ENCODE measurements around the gene ITPR1. TPM values are rescaled to one million over a fixed set of nuclear protein-coding genes. Genes with fewer than 3 reads are reported as not detected.

Gene ITPR1
- total and polyA plus RNA-seq, 4 donors: 9.3 to 43.7 (median 20.9) TPM

GRCh38 chr3:4515916-4516579, 22.9 kb downstream of the ITPR1 start:
- Histone ChIP-seq H3K4me1 (ENCODE audit: control insufficient read depth, insufficient read depth, low read length) (no peaks in the 10 kb centered on the region), H3K4me3 (ENCODE audit: low read depth, low read length) (no peak overlapping the region), H3K36me3 (ENCODE audit: control insufficient read depth, insufficient read depth, low read length) (no peaks in the 10 kb centered on the region), H3K27ac (ENCODE audit: low read depth, low read length) (no peak overlapping the region), H3K9me3 (ENCODE audit: control insufficient read depth, insufficient read depth, low read length) (no peaks in the 10 kb centered on the region), H3K27me3 (ENCODE audit: control insufficient read depth, insufficient read depth, low read length) (no peaks in the 10 kb centered on the region)
- WGBS (ENCODE audit: insufficient coverage): 59% methylated on average over 4 of the region's 7 CpGs
- DNase-seq (ENCODE audit: low read depth in 4 of 6, low spot score in 6 of 6): peak in 2 of 6 donors; percentile 32 to 50

- Histone ChIP-seq H3K36me3 (ENCODE audit: control insufficient read depth, insufficient read depth, low read length) (no peaks in the 10 kb centered on the region), H3K27ac (ENCODE audit: low read depth, low read length) (no peak overlapping the region), H3K27me3 (ENCODE audit: control insufficient read depth, insufficient read depth, low read length) (no peaks in the 10 kb centered on the region), H3K9me3 (ENCODE audit: control insufficient read depth, insufficient read depth, low read length) (no peaks in the 10 kb centered on the region), H3K4me1 (ENCODE audit: control insufficient read depth, insufficient read depth, low read length) (no peaks in the 10 kb centered on the region), H3K4me3 (ENCODE audit: low read depth, low read length) (no peak overlapping the region)
- no peak for DNase-seq (ENCODE audit: low read depth in 4 of 6, low spot score in 6 of 6)
- 43% methylated on average over 1 of the region's 5 CpGs for WGBS (ENCODE audit: insufficient coverage)
These were observed 23.9 kb downstream of the ITPR1 start for GRCh38 chr3:4517093-4517492.

GRCh38 chr3:4517643-4518311, 24.6 kb downstream of the ITPR1 start:
- WGBS (ENCODE audit: insufficient coverage): 0% methylated on average over 1 of the region's 3 CpGs
- no peaks in the 10 kb centered on the region for H3K4me1 ChIP-seq (ENCODE audit: control insufficient read depth, insufficient read depth, low read length)
- no peak for DNase-seq (ENCODE audit: low read depth in 4 of 6, low spot score in 6 of 6)
- H3K4me3 ChIP-seq (ENCODE audit: low read depth, low read length): no peak overlapping the region
- no peaks in the 10 kb centered on the region for H3K9me3 ChIP-seq (ENCODE audit: control insufficient read depth, insufficient read depth, low read length)
- H3K27ac ChIP-seq (ENCODE audit: low read depth, low read length): no peak overlapping the region
- no peaks in the 10 kb centered on the region for H3K27me3 ChIP-seq (ENCODE audit: control insufficient read depth, insufficient read depth, low read length)
- H3K36me3 ChIP-seq (ENCODE audit: control insufficient read depth, insufficient read depth, low read length): no peaks in the 10 kb centered on the region

GRCh38 chr3:4520033-4520816, 27.1 kb downstream of the ITPR1 start:
- no peaks in the 10 kb centered on the region for H3K27me3 ChIP-seq (ENCODE audit: control insufficient read depth, insufficient read depth, low read length)
- H3K4me1 ChIP-seq (ENCODE audit: control insufficient read depth, insufficient read depth, low read length): no peaks in the 10 kb centered on the region
- no peaks in the 10 kb centered on the region for H3K9me3 ChIP-seq (ENCODE audit: control insufficient read depth, insufficient read depth, low read length)
- WGBS (ENCODE audit: insufficient coverage): 90% methylated on average over 3 of the region's 5 CpGs
- DNase-seq (ENCODE audit: low read depth in 4 of 6, low spot score in 6 of 6): no peak
- no peaks in the 10 kb centered on the region for H3K36me3 ChIP-seq (ENCODE audit: control insufficient read depth, insufficient read depth, low read length)
- no peak overlapping the region for H3K4me3 ChIP-seq (ENCODE audit: low read depth, low read length)
- no peak overlapping the region for H3K27ac ChIP-seq (ENCODE audit: low read depth, low read length)

GRCh38 chr3:4522947-4523346, 29.8 kb downstream of the ITPR1 start:
- 100% methylated on average over 3 of the region's 7 CpGs for WGBS (ENCODE audit: insufficient coverage)
- no peak overlapping the region for H3K27ac ChIP-seq (ENCODE audit: low read depth, low read length)
- DNase-seq (ENCODE audit: low read depth in 4 of 6, low spot score in 6 of 6): no peak
- no peaks in the 10 kb centered on the region for H3K4me1 ChIP-seq (ENCODE audit: control insufficient read depth, insufficient read depth, low read length)
- no peak overlapping the region for H3K4me3 ChIP-seq (ENCODE audit: low read depth, low read length)
- no peaks in the 10 kb centered on the region for H3K9me3 ChIP-seq (ENCODE audit: control insufficient read depth, insufficient read depth, low read length)
- H3K36me3 ChIP-seq (ENCODE audit: control insufficient read depth, insufficient read depth, low read length): no peaks in the 10 kb centered on the region
- H3K27me3 ChIP-seq (ENCODE audit: control insufficient read depth, insufficient read depth, low read length): no peaks in the 10 kb centered on the region

- Histone ChIP-seq H3K4me1 (ENCODE audit: control insufficient read depth, insufficient read depth, low read length) (no peaks in the 10 kb centered on the region), H3K27me3 (ENCODE audit: control insufficient read depth, insufficient read depth, low read length) (no peaks in the 10 kb centered on the region), H3K27ac (ENCODE audit: low read depth, low read length) (no peak overlapping the region), H3K36me3 (ENCODE audit: control insufficient read depth, insufficient read depth, low read length) (no peaks in the 10 kb centered on the region), H3K4me3 (ENCODE audit: low read depth, low read length) (no peak overlapping the region), H3K9me3 (ENCODE audit: control insufficient read depth, insufficient read depth, low read length) (no peaks in the 10 kb centered on the region)
- peak in 2 of 6 donors; percentile 48 to 82 for DNase-seq (ENCODE audit: low read depth in 4 of 6, low spot score in 6 of 6)
- 84% methylated on average over 5 of the region's 12 CpGs for WGBS (ENCODE audit: insufficient coverage)
These were observed 30.9 kb downstream of the ITPR1 start for GRCh38 chr3:4523710-4524698.

- Histone ChIP-seq H3K36me3 (ENCODE audit: control insufficient read depth, insufficient read depth, low read length) (no peaks in the 10 kb centered on the region), H3K27me3 (ENCODE audit: control insufficient read depth, insufficient read depth, low read length) (no peaks in the 10 kb centered on the region), H3K9me3 (ENCODE audit: control insufficient read depth, insufficient read depth, low read length) (no peaks in the 10 kb centered on the region), H3K4me3 (ENCODE audit: low read depth, low read length) (no peak overlapping the region), H3K4me1 (ENCODE audit: control insufficient read depth, insufficient read depth, low read length) (no peaks in the 10 kb centered on the region), H3K27ac (ENCODE audit: low read depth, low read length) (no peak overlapping the region)
- WGBS (ENCODE audit: insufficient coverage): no CpG with 5 or more reads among the region's 3 CpGs
- DNase-seq (ENCODE audit: low read depth in 4 of 6, low spot score in 6 of 6): no peak
These were observed 32.5 kb downstream of the ITPR1 start for GRCh38 chr3:4525560-4526223.

GRCh38 chr3:4528320-4528719, 35.2 kb downstream of the ITPR1 start:
- peak in 2 of 6 donors; percentile 14 to 43 for DNase-seq (ENCODE audit: low read depth in 4 of 6, low spot score in 6 of 6)
- Histone ChIP-seq H3K27me3 (ENCODE audit: control insufficient read depth, insufficient read depth, low read length) (no peaks in the 10 kb centered on the region), H3K9me3 (ENCODE audit: control insufficient read depth, insufficient read depth, low read length) (no peaks in the 10 kb centered on the region), H3K36me3 (ENCODE audit: control insufficient read depth, insufficient read depth, low read length) (no peaks in the 10 kb centered on the region), H3K4me3 (ENCODE audit: low read depth, low read length) (no peak overlapping the region), H3K27ac (ENCODE audit: low read depth, low read length) (no peak overlapping the region), H3K4me1 (ENCODE audit: control insufficient read depth, insufficient read depth, low read length) (no peaks in the 10 kb centered on the region)
- no CpG with 5 or more reads among the region's 5 CpGs for WGBS (ENCODE audit: insufficient coverage)
